OCI-LY1 (cell line): ENCODE results near the gene CACNA2D1.

Source experiments
- CTCF ChIP-seq: fragments of 200-600 bp; sonication (generic), shearing (Covaris generic); IDR thresholded peaks from 2 replicates; pipeline ENCODE4 v1.5.1; 2017; ENCODE audit warnings: mild to moderate bottlenecking, antibody characterized with exemption, low read length, moderate library complexity, mixed read lengths
- EZH2 ChIP-seq: fragments of 200-600 bp; sonication (generic), shearing (Covaris generic); IDR thresholded peaks from 2 replicates; pipeline ENCODE4 v1.8.0; 2017; ENCODE audit warnings: borderline replicate concordance, mixed run types, mild to moderate bottlenecking, antibody characterized with exemption, low read length, moderate library complexity, mixed read lengths

GRCh38 chr7:82360591-82361368 lies 82.8 kb downstream of the CACNA2D1 start:
- TF ChIP-seq CTCF, result no peak
- no peak for TF ChIP-seq EZH2
